NCI-H69 (cell line): Measurements from ENCODE around the gene CEP128.

Experiments used
- DNase-seq: peaks from one replicate; lab custom pipeline; 2025; lab: John Stamatoyannopoulos, UW

The CEP128 gene

GRCh38 chr14:80485764-80486163 is 455.8 kb downstream of the CEP128 start:
- no peak for DNase-seq

- DNase-seq: no peak
Measured at GRCh38 chr14:80483331-80483730, 458.2 kb downstream of the CEP128 start.

- no peak for DNase-seq
Measured at GRCh38 chr14:80477388-80478160, 464.0 kb downstream of the CEP128 start.

GRCh38 chr14:80475074-80475473 is 466.5 kb downstream of the CEP128 start:
- DNase-seq: no peak

- DNase-seq: no peak
Measured at GRCh38 chr14:80468331-80469122, 473.0 kb downstream of the CEP128 start.

GRCh38 chr14:80465546-80466220 is 475.9 kb downstream of the CEP128 start:
- DNase-seq: peak; percentile 98

- DNase-seq: peak; percentile 97
Measured at GRCh38 chr14:80464531-80465149, 476.9 kb downstream of the CEP128 start.

- DNase-seq: no peak
Measured at GRCh38 chr14:80456209-80456608, 485.3 kb downstream of the CEP128 start.

- no peak for DNase-seq
Measured at GRCh38 chr14:80455031-80455430, 486.5 kb downstream of the CEP128 start.

GRCh38 chr14:80448267-80448666 is 493.3 kb downstream of the CEP128 start:
- DNase-seq: no peak

- DNase-seq: no peak
Measured at GRCh38 chr14:80447392-80447791, 494.1 kb downstream of the CEP128 start.
